Dermis blood vessel endothelial cell (primary cell): ENCODE measurements around the gene LPO. TPM values are rescaled to one million over a fixed set of nuclear protein-coding genes. Genes with fewer than 3 reads are reported as not detected.

Experiments used
- DNase-seq: peaks from one replicate; pipeline ENCODE4 v3.0.0; 2010
- total RNA-seq: library from RNA; depleted of rRNA; stranded (reverse); fragments of >200 nt; gene quantifications from 2 replicates; pipeline ENCODE4 v1.2.3, GENCODE V29; 2014

Gene LPO
- total RNA-seq, 1 donor from 2014 or later: under 0.01 TPM

DNA sequence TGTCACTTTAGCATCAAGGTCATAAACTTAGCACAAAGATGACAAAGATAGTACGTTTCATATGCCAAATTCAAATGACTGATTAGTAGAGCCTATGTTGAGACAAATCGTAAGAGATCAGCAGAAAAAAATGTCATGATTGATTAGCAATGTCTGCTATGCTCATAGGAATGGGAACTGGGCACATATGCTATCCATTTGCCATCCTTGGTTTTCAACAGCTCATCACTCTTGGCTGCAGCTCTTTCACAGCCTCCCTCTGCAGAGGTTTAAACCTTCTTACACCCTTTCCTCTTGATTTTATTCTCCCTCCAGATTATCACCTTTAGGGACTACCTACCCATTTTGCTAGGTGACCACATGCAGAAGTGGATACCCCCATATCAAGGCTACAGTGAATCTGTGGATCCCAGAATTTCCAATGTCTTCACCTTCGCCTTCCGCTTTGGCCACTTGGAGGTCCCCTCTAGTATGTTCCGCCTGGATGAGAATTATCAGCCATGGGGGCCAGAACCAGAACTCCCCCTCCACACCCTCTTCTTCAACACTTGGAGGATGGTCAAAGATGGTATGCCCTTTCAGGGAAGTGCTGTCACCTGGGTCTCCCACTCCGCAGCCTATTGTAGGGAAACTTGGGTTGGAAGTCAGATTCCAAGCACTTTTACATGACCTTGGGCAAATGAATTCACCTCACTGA, 26.2 kb downstream of the LPO start:
- no peak for DNase-seq

DNA sequence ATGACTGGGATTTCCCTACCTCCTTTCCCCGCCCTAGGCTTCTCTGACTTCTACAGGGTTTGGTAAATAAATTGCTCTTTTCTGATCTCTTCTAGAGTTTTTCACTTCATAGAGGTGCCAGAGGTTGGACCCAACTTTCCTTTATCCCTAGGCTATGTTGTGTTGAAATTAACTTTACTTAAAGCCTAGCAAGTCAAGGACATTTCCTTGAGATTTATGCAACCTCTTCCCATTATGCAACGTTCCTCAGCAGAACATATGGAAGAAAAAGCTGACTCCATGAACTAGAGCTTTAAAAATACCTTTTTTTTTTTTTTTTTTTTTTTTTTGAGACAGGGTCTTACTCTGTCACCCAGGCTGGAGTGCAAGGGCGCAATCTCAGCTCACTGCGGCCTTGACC, 26.9 kb downstream of the LPO start:
- DNase-seq: no peak

GRCh38 chr17:58265902-58266875, 27.8 kb downstream of the LPO start:
- no peak for DNase-seq

GRCh38 chr17:58267347-58268324, 29.3 kb downstream of the LPO start:
- no peak for DNase-seq

GRCh38 chr17:58268326-58268725, 29.9 kb downstream of the LPO start:
- DNase-seq: no peak

GRCh38 chr17:58268774-58269556, 30.6 kb downstream of the LPO start:
- DNase-seq: no peak

DNA sequence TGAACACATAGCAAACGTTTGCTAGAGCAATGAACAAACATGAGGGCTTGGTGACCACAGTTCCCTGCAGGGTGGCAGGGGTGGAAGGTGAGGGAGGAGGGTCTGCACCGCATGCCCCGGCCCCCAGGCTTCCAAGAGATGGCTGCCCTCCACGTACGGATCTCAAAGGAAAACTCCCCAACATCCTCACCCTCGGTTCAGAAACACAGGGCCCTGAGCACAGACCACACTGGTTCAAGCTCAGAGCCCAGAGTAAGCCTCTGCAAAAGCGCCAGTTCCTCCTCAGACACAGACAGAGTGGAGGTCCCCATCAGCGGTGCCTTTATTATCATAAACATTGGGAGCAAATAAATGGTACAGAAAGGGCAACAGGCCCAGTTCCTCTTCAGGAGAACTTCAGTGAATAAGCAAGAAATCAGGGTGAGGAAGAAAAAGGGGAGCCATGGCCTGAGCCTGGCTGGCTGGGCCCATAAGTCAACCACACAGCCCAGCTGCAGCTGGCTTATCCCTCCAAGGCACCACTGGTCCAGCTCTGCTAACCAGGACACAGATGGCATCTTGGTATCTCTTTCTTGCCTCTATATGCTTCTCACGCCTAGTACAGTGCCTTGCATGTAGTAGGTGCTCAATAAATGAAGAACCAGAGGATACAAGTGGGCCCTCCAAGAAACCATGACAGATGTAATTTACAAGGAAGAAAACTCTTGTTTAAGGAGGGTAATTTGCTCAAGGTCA, 31.3 kb downstream of the LPO start:
- DNase-seq: no peak

DNA sequence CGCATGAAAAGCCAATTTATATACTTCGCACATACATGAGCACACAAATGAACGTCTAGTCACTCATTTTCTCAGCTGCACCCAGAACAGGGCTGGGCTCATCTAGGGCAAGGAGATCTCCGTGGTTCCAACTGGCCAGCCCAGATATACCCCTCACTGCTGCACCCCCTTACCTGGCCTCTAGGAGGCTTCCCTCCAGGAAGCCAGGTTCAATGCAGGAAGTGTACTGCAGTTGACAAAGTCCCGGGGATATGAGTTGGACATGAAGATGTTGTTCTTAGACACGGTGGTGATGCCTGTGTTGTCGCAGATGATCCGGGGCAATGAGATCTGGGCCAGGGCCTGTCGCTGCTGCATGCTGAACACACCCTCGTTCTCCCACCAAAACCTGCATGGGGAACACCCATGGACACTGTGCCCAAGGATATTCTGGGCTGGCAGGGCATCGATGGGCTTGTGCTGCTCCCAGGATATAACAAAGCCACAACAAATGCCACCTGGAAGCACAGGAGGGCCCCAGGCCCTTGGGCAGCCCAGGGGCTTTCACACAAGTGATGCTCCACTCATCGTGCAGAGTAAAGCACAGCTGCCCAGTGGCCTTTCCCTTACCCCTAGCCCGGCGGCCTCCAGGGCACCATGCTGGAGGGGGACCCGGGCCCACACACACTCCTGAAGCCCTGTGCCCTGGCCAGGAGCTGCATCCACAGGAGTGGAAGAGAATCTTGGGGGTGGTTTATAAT, 32.3 kb downstream of the LPO start:
- DNase-seq: no peak

DNA sequence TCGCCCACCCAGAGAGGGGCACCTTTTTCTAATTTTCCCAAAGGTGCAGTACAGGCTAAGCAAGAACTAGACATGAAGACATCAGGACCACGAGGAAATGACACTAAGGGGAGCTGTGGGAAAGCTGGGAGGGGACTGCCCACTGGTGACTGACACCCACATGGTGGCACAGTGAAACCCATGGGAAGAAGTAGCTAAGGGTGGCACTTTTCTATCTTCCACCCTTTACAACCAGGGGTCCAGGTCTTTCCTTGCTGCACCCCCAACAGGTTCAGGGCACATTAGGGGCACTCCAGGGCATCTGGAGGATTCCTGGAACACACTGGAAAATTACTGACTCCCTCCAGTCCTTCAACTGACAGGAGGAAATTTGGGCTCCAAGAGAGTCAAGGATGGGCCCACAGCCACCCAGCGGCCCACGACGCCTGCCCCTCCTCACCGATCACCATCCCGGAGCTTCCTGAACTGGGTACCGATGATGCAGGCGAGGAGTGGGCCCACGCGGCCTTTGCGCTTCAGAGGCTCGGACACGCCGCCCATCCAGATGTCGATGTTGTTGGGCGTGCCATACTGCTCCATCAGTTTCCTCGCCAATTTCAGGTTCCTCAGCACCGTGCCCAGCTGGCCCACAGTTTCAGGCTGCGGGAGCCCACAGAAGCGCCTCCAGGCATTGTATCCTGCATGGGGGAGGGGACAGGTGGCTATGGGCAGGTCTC, 33.0 kb downstream of the LPO start:
- no peak for DNase-seq

- DNase-seq: no peak
Measured at GRCh38 chr17:58272367-58273280, 34.2 kb downstream of the LPO start.

GRCh38 chr17:58273453-58274104, 35.2 kb downstream of the LPO start:
- no peak for DNase-seq

- DNase-seq: no peak
Measured at GRCh38 chr17:58275417-58275816, 37.0 kb downstream of the LPO start.

GRCh38 chr17:58276423-58276822, 38.0 kb downstream of the LPO start:
- DNase-seq: no peak

DNA sequence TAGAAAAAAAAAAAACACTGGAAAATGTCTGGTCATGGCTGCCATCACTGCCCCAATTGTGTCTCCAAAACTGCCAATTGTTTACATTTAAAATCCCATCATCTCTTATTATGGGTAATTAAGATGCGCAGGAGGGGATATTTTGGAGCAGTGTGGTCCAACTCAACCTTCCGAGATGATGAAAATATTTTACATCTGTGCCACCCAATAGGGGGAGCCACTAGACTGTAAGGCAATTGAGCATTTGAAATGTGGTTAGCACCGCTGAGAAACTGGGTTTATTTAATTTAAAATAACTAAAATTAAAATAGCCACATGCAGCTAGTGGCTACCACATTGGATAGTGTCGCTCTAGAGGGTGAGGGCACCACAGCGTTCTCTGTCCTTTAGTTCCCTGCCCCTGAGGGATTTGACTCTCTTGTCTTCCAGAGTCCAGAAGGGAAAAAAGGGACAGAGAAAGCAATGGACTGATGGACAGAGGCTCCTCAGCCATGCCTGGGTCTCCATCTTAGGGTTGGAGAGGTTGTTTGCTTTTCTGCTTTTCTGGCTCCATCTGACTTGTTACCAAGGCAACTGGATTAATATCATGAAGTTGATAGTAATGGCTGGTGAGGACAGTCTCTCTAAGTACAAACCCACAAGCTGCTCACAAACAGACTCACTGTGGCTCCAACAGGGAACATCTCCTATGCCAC, 38.9 kb downstream of the LPO start:
- DNase-seq: peak; percentile 13

DNA sequence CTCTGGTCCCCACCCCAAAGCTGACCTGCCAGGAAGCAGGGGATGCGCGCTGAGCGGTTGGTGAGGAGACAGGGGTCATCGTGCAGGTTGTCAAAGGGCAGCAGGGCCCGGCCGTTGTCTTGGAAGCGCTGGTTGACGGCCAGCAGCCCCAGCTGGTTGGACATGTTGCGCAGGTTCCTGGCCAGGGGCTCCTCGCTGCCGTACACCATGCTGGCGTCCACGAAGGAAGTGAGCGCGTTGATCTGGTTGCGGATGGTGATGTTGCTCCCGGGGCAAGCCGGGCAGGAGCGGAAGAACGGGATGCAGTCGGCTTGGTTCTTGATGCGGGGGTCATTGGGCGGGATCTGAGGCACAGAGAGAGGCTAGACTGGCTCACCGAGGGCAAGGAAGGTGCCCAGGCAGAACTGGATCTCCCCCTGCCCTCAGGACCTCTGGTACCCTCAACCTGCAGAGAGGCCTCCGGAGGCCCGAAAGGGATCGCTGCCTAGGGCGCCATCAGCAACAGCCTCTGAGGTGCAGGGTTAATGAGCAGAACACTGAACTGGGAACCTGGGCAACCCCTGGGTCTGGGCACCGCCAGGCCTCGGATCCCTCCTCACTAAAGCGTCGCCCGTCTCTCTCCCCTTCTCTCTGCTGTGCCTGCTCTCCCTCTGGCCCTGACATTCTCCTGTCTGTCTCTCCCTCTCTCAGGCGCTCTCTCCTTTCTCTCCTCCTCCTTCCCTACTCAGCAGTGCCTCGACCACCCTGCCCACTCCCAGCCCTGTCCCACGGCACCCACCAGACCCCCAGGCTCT, 39.6 kb downstream of the LPO start:
- DNase-seq: no peak

GRCh38 chr17:58278661-58279015, 40.3 kb downstream of the LPO start:
- DNase-seq: peak; percentile 33
